ENCODE results near the gene EXOC6B. TPM values are rescaled to one million over a fixed set of nuclear protein-coding genes. Genes with fewer than 3 reads are reported as not detected.

Gene EXOC6B
- total and polyA plus RNA-seq, 8 donors = 22.1 to 30.8 (median 25.9) TPM

DNA sequence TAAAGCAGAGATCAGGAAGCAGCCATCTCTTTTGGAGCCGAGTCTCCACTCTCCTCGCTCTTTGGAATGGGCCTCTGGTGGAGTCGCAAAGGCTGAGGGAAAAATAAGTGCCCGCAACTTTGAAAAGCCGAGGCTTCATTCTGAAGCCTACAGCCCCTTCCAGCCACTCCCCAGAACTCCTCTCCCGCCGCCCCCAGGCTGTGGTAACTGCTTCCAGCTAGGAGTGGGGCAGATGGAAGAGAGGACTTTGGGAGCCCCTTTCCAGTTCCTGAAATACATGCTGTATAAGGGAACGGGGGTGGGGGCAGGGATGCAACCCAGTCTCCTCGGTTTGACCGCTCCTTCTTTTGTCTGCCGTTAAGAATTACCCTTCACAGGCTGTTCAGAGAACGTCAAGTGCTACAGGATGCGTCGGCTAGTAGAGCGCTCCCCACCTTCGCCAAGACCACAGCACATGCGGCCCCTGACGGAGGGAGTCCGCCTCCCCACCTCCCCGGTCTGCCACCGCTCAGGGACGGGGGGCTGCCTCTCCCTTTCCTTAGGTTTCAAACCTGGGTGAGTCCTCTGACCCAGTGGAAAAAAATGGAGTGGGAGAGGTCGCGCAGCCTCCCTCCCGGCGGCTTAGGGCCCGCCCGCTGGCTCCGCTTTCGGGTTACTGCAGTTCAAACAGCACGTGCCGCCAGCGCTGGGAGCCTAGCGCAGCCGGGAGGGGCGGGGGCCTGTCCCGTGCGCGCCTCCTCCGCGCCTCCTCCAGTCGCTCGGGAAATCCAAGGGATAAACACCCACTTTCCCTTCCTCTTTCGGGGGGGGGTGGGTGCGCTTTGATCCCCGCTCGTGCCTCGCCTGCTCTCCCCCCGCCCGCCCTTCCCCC is 683.0 kb downstream of the EXOC6B start:
- H3K9me3 ChIP-seq = no peaks in the 10 kb centered on the region
- DNase-seq = peak in 3 of 4 donors; percentile 77 to 89 (median 82)
- TF ChIP-seq, protein P1, sequence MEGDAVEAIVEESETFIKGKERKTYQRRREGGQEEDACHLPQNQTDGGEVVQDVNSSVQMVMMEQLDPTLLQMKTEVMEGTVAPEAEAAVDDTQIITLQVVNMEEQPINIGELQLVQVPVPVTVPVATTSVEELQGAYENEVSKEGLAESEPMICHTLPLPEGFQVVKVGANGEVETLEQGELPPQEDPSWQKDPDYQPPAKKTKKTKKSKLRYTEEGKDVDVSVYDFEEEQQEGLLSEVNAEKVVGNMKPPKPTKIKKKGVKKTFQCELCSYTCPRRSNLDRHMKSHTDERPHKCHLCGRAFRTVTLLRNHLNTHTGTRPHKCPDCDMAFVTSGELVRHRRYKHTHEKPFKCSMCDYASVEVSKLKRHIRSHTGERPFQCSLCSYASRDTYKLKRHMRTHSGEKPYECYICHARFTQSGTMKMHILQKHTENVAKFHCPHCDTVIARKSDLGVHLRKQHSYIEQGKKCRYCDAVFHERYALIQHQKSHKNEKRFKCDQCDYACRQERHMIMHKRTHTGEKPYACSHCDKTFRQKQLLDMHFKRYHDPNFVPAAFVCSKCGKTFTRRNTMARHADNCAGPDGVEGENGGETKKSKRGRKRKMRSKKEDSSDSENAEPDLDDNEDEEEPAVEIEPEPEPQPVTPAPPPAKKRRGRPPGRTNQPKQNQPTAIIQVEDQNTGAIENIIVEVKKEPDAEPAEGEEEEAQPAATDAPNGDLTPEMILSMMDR (IDR thresholded peaks at IDR 0.05) = no peak
- H3K4me3 ChIP-seq = peak overlapping the region; percentile 9 to 14
- peak; percentile 79 for ATAC-seq
- peaks cover 45 to 65% of the 10 kb centered on the region in 2 donors for H3K27me3 ChIP-seq
- intact Hi-C loops (cut with DNase I) = loop anchor here in 1 of 2 donors (5.0 kb wide), 1 partner anchor 341 kb away; no protein-coding TSS in a partner anchor
- no peak overlapping the region for H3K27ac ChIP-seq
- no peaks in the 10 kb centered on the region for H3K36me3 ChIP-seq
- peaks cover 30 to 51% of the 10 kb centered on the region in 2 donors for H3K4me1 ChIP-seq

DNA sequence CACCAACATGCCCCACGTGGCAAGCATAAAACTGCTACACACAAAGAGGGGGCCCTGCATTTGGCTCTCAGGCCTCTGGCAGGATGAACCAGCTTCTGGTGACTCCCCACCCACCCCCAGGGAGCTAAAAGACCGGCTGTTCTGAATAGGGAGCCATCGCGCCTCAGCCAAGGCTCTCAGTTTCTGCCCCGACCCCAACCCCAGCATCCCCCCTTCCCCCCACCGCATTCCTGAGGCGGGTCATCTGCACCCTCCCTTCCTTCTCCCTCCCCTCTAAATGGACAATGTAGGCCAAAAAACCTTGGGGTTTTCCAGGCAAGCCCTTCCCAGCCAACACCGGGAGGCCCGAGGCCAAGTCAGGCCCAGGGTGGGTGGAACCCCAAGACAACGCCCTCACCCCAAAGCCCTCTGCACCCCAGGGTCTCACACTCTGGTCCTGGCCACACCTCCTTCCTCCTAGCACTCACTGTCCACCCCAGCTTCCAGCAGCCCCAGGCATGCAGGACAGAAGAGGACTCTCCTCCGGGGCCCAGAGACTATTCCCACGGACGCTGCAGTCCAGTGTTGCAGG is 683.9 kb downstream of the EXOC6B start:
- intact Hi-C loops (cut with DNase I) = loop anchor here in 1 of 2 donors (5.0 kb wide), 1 partner anchor 340 kb away; no protein-coding TSS in a partner anchor
- TF ChIP-seq, protein P1 (IDR thresholded peaks at IDR 0.05) = no peak
- no peak for ATAC-seq
- peak in 1 of 4 donors; percentile 30 for DNase-seq
- H3K4me3 ChIP-seq = no peak overlapping the region
- peaks cover 26 to 47% of the 10 kb centered on the region in 2 donors for H3K4me1 ChIP-seq
- no peak overlapping the region for H3K27ac ChIP-seq
- peaks cover 37 to 56% of the 10 kb centered on the region in 2 donors for H3K27me3 ChIP-seq
- H3K9me3 ChIP-seq = no peaks in the 10 kb centered on the region
- no peaks in the 10 kb centered on the region for H3K36me3 ChIP-seq

DNA sequence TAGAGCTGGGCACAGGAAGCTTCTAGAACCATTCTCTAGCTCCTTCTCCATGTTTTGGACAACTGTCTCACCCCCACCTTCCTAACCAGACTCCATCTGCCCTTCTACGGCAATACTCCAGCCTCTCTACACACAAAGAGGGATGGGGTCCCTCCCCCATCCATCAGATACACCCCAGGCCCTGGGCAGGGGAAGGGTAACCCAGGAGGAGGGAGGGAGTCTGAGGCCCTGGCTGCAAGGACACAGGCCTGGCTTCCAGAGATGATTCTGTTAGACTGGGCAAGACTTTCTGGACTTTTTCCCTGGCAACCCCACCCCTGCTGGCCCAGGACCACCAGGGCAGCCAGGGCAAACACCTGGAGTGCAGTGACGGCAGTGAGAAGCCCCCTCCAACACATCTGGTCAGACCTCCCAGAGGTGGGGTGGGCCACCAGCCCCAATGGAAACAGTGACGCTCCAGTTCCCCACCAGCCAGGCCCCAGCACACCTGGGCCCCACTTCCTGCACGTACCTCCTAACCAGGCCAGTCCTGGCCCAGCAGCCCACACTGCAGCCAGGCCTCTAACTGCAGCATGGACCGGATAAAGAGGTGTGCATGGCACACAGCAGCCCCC is 684.7 kb downstream of the EXOC6B start:
- H3K4me1 ChIP-seq = peaks cover 26 to 41% of the 10 kb centered on the region in 2 donors
- TF ChIP-seq, protein P1 (IDR thresholded peaks at IDR 0.05) = no peak
- no peak for ATAC-seq
- intact Hi-C loops (cut with DNase I) = loop anchor here in 1 of 2 donors (5.0 kb wide), 1 partner anchor 339 kb away; no protein-coding TSS in a partner anchor
- H3K4me3 ChIP-seq = no peak overlapping the region
- H3K27ac ChIP-seq = no peak overlapping the region
- peak in 1 of 4 donors; percentile 26 for DNase-seq
- peaks cover 29 to 48% of the 10 kb centered on the region in 2 donors for H3K27me3 ChIP-seq
- no peaks in the 10 kb centered on the region for H3K9me3 ChIP-seq
- H3K36me3 ChIP-seq = no peaks in the 10 kb centered on the region

- no peak for DNase-seq
- no peaks in the 10 kb centered on the region for H3K9me3 ChIP-seq
- no peak overlapping the region for H3K4me3 ChIP-seq
- H3K4me1 ChIP-seq = peaks cover 26 to 35% of the 10 kb centered on the region in 2 donors
- H3K36me3 ChIP-seq = no peaks in the 10 kb centered on the region
- no peak overlapping the region for H3K27ac ChIP-seq
- ATAC-seq = no peak
- TF ChIP-seq, protein P1 (IDR thresholded peaks at IDR 0.05) = no peak
- intact Hi-C loops (cut with DNase I) = loop anchor here in 1 of 2 donors (5.0 kb wide), 1 partner anchor 338 kb away; no protein-coding TSS in a partner anchor
- H3K27me3 ChIP-seq = peaks cover 23 to 42% of the 10 kb centered on the region in 2 donors
Measured at GRCh38 chr2:72140621-72140960, 685.2 kb downstream of the EXOC6B start.
